OCI-LY1 (cell line): ENCODE measurements around the gene MTIF3.
A peak's percentile ranks its signal among the peaks of the same experiment; 100 is the strongest.

Source experiments
- H2AFZ ChIP-seq: fragments of 200-600 bp; sonication (generic), shearing (Covaris generic); 2 replicates; pipeline ENCODE4 v1.6.0; 2014; ENCODE audit warnings: antibody characterized with exemption, mild to moderate bottlenecking, low read length
- H3F3A ChIP-seq: fragments of 200-600 bp; sonication (generic), shearing (Covaris generic); 2 replicates; pipeline ENCODE4 v1.6.0; 2014; ENCODE audit warnings: mild to moderate bottlenecking, antibody characterized with exemption, low read length, moderate library complexity; ENCODE audit not compliant: insufficient read depth
- H3K27ac ChIP-seq: fragments of 200-600 bp; sonication (generic); 2 replicates; pipeline ENCODE4 v1.5.1; 2014; ENCODE audit warnings: low read length, mixed run types, mild to moderate bottlenecking, low read depth; ENCODE audit not compliant: poor library complexity, severe bottlenecking
- H3K27me3 ChIP-seq: fragments of 200-600 bp; sonication (generic); 2 replicates; pipeline ENCODE4 v1.6.0; 2014; ENCODE audit warnings: antibody characterized with exemption, mild to moderate bottlenecking, low read length, moderate library complexity; ENCODE audit not compliant: insufficient read depth
- H3K36me3 ChIP-seq: fragments of 200-600 bp; sonication (generic); 2 replicates; pipeline ENCODE4 v1.6.1; 2014; ENCODE audit warnings: mild to moderate bottlenecking, antibody characterized with exemption, low read length, moderate library complexity, mixed read lengths; ENCODE audit not compliant: insufficient read depth
- H3K4me1 ChIP-seq: fragments of 200-600 bp; sonication (generic); 2 replicates; pipeline ENCODE4 v1.5.1; 2014; ENCODE audit warnings: mild to moderate bottlenecking, low read length, moderate library complexity; ENCODE audit not compliant: insufficient read depth, severe bottlenecking
- H3K4me2 ChIP-seq: fragments of 200-600 bp; sonication (generic), shearing (Covaris generic); 2 replicates; pipeline ENCODE4 v1.6.1; 2014; ENCODE audit warnings: low read length
- H3K4me3 ChIP-seq: fragments of 200-600 bp; sonication (generic); 2 replicates; pipeline ENCODE4 v1.5.1; 2014; ENCODE audit warnings: low read length, low read depth, mild to moderate bottlenecking, mixed read lengths; ENCODE audit not compliant: poor library complexity, severe bottlenecking
- H3K79me2 ChIP-seq: fragments of 200-600 bp; shearing (Covaris generic); 2 replicates; pipeline ENCODE4 v1.6.1; 2016; ENCODE audit warnings: mixed run types, low read length, mixed read lengths; ENCODE audit not compliant: insufficient read depth
- H3K9ac ChIP-seq: fragments of 200-600 bp; sonication (generic), shearing (Covaris generic); 2 replicates; pipeline ENCODE4 v1.6.1; 2014; ENCODE audit warnings: mild to moderate bottlenecking, low read length, mixed read lengths
- H3K9me2 ChIP-seq: fragments of 200-600 bp; sonication (generic), shearing (Covaris generic); 2 replicates; pipeline ENCODE4 v1.6.1; 2014; ENCODE audit warnings: low read depth, mild to moderate bottlenecking, low read length, mixed read lengths
- H3K9me3 ChIP-seq: fragments of 200-600 bp; shearing (Covaris generic); 2 replicates; pipeline ENCODE4 v1.6.1; 2014; ENCODE audit warnings: low read length, mixed read lengths
- H4K20me1 ChIP-seq: fragments of 200-600 bp; sonication (generic), shearing (Covaris generic); 2 replicates; pipeline ENCODE4 v1.6.0; 2016; ENCODE audit warnings: mild to moderate bottlenecking, low read length; ENCODE audit not compliant: insufficient read depth
- EZH2 ChIP-seq: fragments of 200-600 bp; sonication (generic), shearing (Covaris generic); IDR thresholded peaks from 2 replicates; pipeline ENCODE4 v1.8.0; 2017; ENCODE audit warnings: borderline replicate concordance, mixed run types, mild to moderate bottlenecking, antibody characterized with exemption, low read length, moderate library complexity, mixed read lengths
- TF ChIP-seq, protein P1 (sequence below): fragments of 200-600 bp; sonication (generic), shearing (Covaris generic); IDR thresholded peaks from 2 replicates; pipeline ENCODE4 v1.5.1; 2017; ENCODE audit warnings: mild to moderate bottlenecking, antibody characterized with exemption, low read length, moderate library complexity, mixed read lengths

Gene MTIF3

DNA sequence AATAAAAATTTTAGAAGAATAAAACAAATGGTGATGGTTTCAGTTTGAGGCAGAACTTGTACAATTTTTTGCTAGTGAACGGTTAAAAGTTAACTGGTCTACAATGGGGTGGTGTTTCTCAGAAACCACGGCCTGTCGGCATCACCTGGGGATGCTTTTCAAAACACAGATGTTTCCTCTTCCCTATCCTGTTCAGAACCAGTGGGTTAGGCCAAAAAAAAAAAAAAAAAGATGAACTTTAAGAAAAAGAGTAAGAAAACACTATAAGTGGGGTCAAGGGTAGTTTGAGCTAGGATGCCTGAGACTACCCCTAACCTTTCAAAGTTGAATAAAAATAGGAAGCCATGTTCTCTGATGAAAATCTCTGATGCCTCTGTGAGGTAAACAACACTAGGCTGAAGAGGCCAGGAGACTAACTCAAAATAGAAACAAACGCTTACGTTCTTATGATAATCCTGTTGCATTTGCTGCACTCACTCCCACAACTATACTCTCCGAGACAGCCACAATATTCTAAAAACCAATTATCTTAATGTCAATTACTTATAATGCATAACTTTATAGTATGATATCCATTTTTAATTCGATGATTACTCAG lies 3.3 kb downstream of the MTIF3 start:
- Histone ChIP-seq H3K4me1 (peaks cover 54% of the 10 kb centered on the region), H3K9me3 (no peaks in the 10 kb centered on the region), H3K27me3 (no peaks in the 10 kb centered on the region), H3K4me3 (peak overlapping the region; percentile 54), H2AFZ (no peak overlapping the region), H3K4me2 (peak overlapping the region; percentile 94), H3F3A (no peaks in the 10 kb centered on the region), H3K9ac (peak overlapping the region; percentile 61), H4K20me1 (no peaks in the 10 kb centered on the region), H3K27ac (peak overlapping the region; percentile 99), H3K79me2 (peaks cover 21% of the 10 kb centered on the region), H3K9me2 (no peaks in the 10 kb centered on the region), H3K36me3 (no peaks in the 10 kb centered on the region)
- TF ChIP-seq, protein P1, sequence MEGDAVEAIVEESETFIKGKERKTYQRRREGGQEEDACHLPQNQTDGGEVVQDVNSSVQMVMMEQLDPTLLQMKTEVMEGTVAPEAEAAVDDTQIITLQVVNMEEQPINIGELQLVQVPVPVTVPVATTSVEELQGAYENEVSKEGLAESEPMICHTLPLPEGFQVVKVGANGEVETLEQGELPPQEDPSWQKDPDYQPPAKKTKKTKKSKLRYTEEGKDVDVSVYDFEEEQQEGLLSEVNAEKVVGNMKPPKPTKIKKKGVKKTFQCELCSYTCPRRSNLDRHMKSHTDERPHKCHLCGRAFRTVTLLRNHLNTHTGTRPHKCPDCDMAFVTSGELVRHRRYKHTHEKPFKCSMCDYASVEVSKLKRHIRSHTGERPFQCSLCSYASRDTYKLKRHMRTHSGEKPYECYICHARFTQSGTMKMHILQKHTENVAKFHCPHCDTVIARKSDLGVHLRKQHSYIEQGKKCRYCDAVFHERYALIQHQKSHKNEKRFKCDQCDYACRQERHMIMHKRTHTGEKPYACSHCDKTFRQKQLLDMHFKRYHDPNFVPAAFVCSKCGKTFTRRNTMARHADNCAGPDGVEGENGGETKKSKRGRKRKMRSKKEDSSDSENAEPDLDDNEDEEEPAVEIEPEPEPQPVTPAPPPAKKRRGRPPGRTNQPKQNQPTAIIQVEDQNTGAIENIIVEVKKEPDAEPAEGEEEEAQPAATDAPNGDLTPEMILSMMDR, result no peak
- TF ChIP-seq EZH2, result no peak

DNA sequence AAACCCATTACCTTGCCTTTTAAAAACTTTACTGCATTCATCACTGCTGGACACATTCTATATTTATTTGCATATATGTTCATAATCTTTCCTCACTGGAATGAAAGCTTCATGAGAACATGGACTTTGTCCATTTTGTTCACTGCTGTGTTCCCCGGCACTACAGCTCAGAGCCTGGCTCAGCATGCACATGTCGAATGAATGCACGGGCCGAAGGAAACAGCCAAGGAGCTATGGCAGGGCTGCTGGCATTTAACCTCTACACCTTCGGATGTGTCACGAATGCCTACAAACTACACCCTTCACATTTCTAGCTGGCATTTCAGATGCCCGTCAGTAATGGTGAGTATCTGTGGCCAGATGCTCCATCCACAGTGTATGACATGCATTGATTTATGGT lies 7.6 kb downstream of the MTIF3 start:
- Histone ChIP-seq H3K27ac (peak overlapping the region; percentile 19), H2AFZ (no peak overlapping the region), H3K4me3 (no peak overlapping the region), H3K27me3 (no peaks in the 10 kb centered on the region), H3K9me2 (no peaks in the 10 kb centered on the region), H3K9me3 (no peaks in the 10 kb centered on the region), H4K20me1 (no peaks in the 10 kb centered on the region), H3K79me2 (peaks cover 15% of the 10 kb centered on the region), H3K4me1 (peaks cover 42% of the 10 kb centered on the region), H3K36me3 (peaks cover 7% of the 10 kb centered on the region; the same call in 1 of the 2 replicates), H3K9ac (no peak overlapping the region), H3K4me2 (no peak overlapping the region), H3F3A (no peaks in the 10 kb centered on the region; the same call in 1 of the 2 replicates)
- TF ChIP-seq, protein P1, result no peak
- no peak for TF ChIP-seq EZH2

GRCh38 chr13:27442071-27442647 lies 8.2 kb downstream of the MTIF3 start:
- no peak overlapping the region for H3K9ac ChIP-seq
- H3K79me2 ChIP-seq, result peaks cover 10% of the 10 kb centered on the region
- H3K9me2 ChIP-seq, result no peaks in the 10 kb centered on the region
- no peak for TF ChIP-seq EZH2
- TF ChIP-seq, protein P1, result no peak
- no peaks in the 10 kb centered on the region for H3K27me3 ChIP-seq
- H3K4me1 ChIP-seq, result peaks cover 35% of the 10 kb centered on the region
- H2AFZ ChIP-seq, result no peak overlapping the region
- H3F3A ChIP-seq, result no peaks in the 10 kb centered on the region; the same call in 1 of the 2 replicates
- H3K9me3 ChIP-seq, result no peaks in the 10 kb centered on the region
- H3K27ac ChIP-seq, result peak overlapping the region; percentile 7
- no peaks in the 10 kb centered on the region for H4K20me1 ChIP-seq
- H3K36me3 ChIP-seq, result peaks cover 7% of the 10 kb centered on the region; the same call in 1 of the 2 replicates
- H3K4me3 ChIP-seq, result no peak overlapping the region
- no peak overlapping the region for H3K4me2 ChIP-seq
